ENCODE measurements around the gene THOP1. TPM values are rescaled to one million over a fixed set of nuclear protein-coding genes. Genes with fewer than 3 reads are reported as not detected.

THOP1 gene
- total and polyA plus RNA-seq, 10 of the 15 experiments (the other 5 are each of a cell fraction or from before 2014, with no cell fraction given) = 1.9 to 270 (median 169) TPM

DNA sequence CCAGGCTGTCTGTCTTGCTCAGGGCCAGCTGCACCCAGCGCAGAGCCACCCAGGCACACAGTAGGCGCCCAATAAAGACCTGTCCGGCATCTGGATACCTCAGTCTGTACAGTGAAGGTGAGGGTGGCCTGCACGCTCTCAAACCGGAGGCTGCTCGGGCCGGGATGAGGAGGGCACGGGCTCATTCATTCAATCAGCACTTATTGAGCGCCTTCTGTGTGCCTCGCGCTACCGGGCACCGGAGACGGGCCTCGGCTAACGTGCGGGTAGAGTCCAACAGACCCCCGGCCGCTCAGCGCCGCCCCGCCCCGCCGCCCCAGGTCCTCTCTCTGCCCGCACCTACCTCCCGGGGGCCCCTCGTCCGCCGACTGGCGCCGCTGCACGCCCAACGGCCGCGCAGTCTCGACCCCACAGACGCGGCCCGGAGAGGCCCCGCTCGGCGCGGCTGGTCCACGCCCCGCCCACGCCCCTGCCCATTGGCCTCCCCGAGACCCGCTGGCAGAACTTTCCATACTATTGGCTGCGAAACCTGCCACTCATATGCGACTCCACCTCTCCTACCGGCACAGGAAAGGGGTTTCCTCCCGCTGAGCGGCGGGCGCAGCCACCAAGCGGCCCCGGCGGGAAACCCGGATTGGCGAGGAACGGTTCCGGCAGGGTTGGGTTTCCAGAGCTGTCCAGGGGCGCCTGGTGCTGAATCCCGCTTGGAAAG, 45.5 kb upstream of the THOP1 start, which contains the start of gene SLC39A3 (continued):
- TF ChIP-seq ZBTB11 (CRISPR knock-in tag; IDR thresholded peaks at IDR 0.05) (peak; percentile 96), TBL1XR1 (IDR thresholded peaks at IDR 0.05; ENCODE audit: low read depth, low read length) (peak; percentile 77; the same call in 1 of the 2 replicates), JUND (IDR thresholded peaks at IDR 0.05; ENCODE audit: low read depth, low read length) (no peak), E4F1 (IDR thresholded peaks at IDR 0.05; ENCODE audit: borderline replicate concordance, partially characterized antibody) (peak; percentile 40), STAT1 (conservative IDR thresholded peaks at IDR 0.05) (peak; percentile 82; the same call in 1 of the 2 replicates), PML (IDR thresholded peaks at IDR 0.05; ENCODE audit: low read length) (no peak), CEBPB (IDR thresholded peaks at IDR 0.05; ENCODE audit: borderline replicate concordance in 1 of 2, low read depth in 2 of 2, low read length in 2 of 2) (0 out of 4 replicates have a peak, but pooled peaks of 1 of the 2 experiments have one; percentile 20), ZNF217 (IDR thresholded peaks at IDR 0.05) (peak; percentile 68; the same call in 1 of the 2 replicates), SMARCA5 (IDR thresholded peaks at IDR 0.05) (peak; percentile 67; the same call in 1 of the 2 replicates), ZNF274 (IDR thresholded peaks at IDR 0.05; ENCODE audit: insufficient read depth, insufficient read length) (no peak), CBFB (IDR thresholded peaks at IDR 0.05; ENCODE audit: low read depth) (0 out of 2 replicates have a peak, but pooled peaks have one; percentile 22), CREB1 (IDR thresholded peaks at IDR 0.05; ENCODE audit: low read depth) (peak; percentile 79), BACH1 (IDR thresholded peaks at IDR 0.05; ENCODE audit: borderline replicate concordance) (peak; percentile 38; the same call in 1 of the 2 replicates), EGR1 (IDR thresholded peaks at IDR 0.05; ENCODE audit: borderline replicate concordance in 1 of 2, low read depth in 2 of 2, low read length in 2 of 2) (peak in 1 of 2 experiments; percentile 39; a peak in 1 of 3 replicates), PKNOX1 (IDR thresholded peaks at IDR 0.05) (peak; percentile 99)
- TF ChIP-seq, protein P1, sequence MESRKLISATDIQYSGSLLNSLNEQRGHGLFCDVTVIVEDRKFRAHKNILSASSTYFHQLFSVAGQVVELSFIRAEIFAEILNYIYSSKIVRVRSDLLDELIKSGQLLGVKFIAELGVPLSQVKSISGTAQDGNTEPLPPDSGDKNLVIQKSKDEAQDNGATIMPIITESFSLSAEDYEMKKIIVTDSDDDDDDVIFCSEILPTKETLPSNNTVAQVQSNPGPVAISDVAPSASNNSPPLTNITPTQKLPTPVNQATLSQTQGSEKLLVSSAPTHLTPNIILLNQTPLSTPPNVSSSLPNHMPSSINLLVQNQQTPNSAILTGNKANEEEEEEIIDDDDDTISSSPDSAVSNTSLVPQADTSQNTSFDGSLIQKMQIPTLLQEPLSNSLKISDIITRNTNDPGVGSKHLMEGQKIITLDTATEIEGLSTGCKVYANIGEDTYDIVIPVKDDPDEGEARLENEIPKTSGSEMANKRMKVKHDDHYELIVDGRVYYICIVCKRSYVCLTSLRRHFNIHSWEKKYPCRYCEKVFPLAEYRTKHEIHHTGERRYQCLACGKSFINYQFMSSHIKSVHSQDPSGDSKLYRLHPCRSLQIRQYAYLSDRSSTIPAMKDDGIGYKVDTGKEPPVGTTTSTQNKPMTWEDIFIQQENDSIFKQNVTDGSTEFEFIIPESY (IDR thresholded peaks at IDR 0.05) = no peak
- TF ChIP-seq, protein P2, sequence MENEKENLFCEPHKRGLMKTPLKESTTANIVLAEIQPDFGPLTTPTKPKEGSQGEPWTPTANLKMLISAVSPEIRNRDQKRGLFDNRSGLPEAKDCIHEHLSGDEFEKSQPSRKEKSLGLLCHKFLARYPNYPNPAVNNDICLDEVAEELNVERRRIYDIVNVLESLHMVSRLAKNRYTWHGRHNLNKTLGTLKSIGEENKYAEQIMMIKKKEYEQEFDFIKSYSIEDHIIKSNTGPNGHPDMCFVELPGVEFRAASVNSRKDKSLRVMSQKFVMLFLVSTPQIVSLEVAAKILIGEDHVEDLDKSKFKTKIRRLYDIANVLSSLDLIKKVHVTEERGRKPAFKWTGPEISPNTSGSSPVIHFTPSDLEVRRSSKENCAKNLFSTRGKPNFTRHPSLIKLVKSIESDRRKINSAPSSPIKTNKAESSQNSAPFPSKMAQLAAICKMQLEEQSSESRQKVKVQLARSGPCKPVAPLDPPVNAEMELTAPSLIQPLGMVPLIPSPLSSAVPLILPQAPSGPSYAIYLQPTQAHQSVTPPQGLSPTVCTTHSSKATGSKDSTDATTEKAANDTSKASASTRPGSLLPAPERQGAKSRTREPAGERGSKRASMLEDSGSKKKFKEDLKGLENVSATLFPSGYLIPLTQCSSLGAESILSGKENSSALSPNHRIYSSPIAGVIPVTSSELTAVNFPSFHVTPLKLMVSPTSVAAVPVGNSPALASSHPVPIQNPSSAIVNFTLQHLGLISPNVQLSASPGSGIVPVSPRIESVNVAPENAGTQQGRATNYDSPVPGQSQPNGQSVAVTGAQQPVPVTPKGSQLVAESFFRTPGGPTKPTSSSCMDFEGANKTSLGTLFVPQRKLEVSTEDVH (IDR thresholded peaks at IDR 0.05; ENCODE audit: low read depth, partially characterized antibody) = peak; percentile 77

Measured in GM12878 (cell line).